Uterus (tissue), 4 donors: ENCODE results near the gene ZNF292. TPM values are rescaled to one million over a fixed set of nuclear protein-coding genes. Genes with fewer than 3 reads are reported as not detected.

Experiments used
- DNase-seq, 2 donors: peaks; one replicate each; pipeline ENCODE4 v3.0.0-alpha.2; 2019 to 2020
- H3K27ac ChIP-seq, 2 donors: fragments of 200-600 bp; sonication (generic); 1 replicate in 1 of 2; 2 replicates in 1 of 2; pipeline ENCODE4 v1.5.1; 2016 to 2018
- H3K27me3 ChIP-seq, 2 donors: fragments of 200-600 bp; sonication (generic); one replicate each; pipeline ENCODE4 v1.5.1; 2018 to 2019; ENCODE audit warnings: control low read depth in 1 of 2
- H3K36me3 ChIP-seq, 2 donors: fragments of 200-600 bp; sonication (generic); one replicate each; pipeline ENCODE4 v1.5.1; 2019; ENCODE audit warnings: control low read depth in 1 of 2
- H3K4me1 ChIP-seq, 2 donors: fragments of 200-600 bp; sonication (generic); one replicate each; pipeline ENCODE4 v1.5.1; 2018 to 2019; ENCODE audit warnings: control low read depth in 1 of 2
- H3K4me3 ChIP-seq, 2 donors: fragments of 200-600 bp; sonication (generic); 1 replicate in 1 of 2; 2 replicates in 1 of 2; pipeline ENCODE4 v1.5.1; 2018 to 2019; ENCODE audit warnings: mild to moderate bottlenecking in 1 of 2
- H3K9me3 ChIP-seq, 2 donors: fragments of 200-600 bp; sonication (generic); one replicate each; pipeline ENCODE4 v1.5.1; 2019; ENCODE audit warnings: control low read depth in 1 of 2
- CTCF ChIP-seq, 4 experiments: fragments of 200-600 bp in 2 of 4; fragments of 450-650 bp in 2 of 4; sonication (generic) in 2 of 4; IDR thresholded peaks; one replicate each; pipeline ENCODE4 v1.5.1; 2016 to 2019; ENCODE audit warnings: antibody characterized with exemption in 4 of 4, mild to moderate bottlenecking in 2 of 4, moderate library complexity in 1 of 4
- POLR2A ChIP-seq, 2 donors: fragments of 450-650 bp; IDR thresholded peaks; one replicate each; pipeline ENCODE4 v1.6.1; 2016; ENCODE audit warnings: antibody characterized with exemption in 2 of 2, mild to moderate bottlenecking in 1 of 2, moderate library complexity in 1 of 2
- intact Hi-C: fragments of 100-400 bp; cut with DNase I; formaldehyde crosslinking; loops from one replicate; pipeline ENCODE4 v1.15.1; 2023; ENCODE audit warnings: low total_unique reads
- total RNA-seq, 4 donors: library from RNA; depleted of rRNA in 3 of 4; stranded (reverse); fragments of >200 nt in 3 of 4; gene quantifications; one replicate each; pipeline versions ENCODE4 v1.1.0 to v1.2.4, GENCODE V29; 2014 to 2023
- donor health status: DM: yes; HTN: yes; CAD: no.

ZNF292 gene
- total RNA-seq, 4 donors from 2014 or later: 38.2 to 153 (median 81.2) TPM

GRCh38 chr6:87212596-87212995, 57.2 kb downstream of the ZNF292 start:
- intact Hi-C loops: no loop called here
- Histone ChIP-seq H3K4me3 (no peak overlapping the region), H3K9me3 (no peaks in the 10 kb centered on the region), H3K4me1 (peaks cover 0 to 13% of the 10 kb centered on the region in 2 donors), H3K27me3 (no peaks in the 10 kb centered on the region), H3K36me3 (no peaks in the 10 kb centered on the region), H3K27ac (no peak overlapping the region)
- DNase-seq: no peak
- TF ChIP-seq POLR2A (IDR thresholded peaks at IDR 0.05) (no peak), CTCF (IDR thresholded peaks at IDR 0.05) (no peak)

DNA sequence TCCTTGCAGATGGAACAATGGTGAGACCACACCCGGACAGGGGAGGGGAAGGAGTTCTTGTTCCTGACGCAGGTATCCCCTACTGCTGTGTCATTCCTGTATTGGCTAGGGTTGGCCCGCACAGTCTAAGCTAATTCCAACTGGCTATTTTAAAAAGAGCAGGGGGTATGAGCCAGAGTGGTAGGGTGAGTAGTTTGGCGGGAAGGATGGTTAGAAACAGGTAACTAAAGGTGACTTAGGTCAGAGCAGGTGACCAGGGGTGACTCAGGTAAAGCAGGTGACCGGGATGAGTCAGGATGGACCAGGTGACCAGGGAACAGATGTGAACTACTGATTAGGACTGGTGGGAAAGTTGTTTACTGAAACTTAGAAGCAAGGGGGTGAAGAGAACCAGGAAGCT, 58.0 kb downstream of the ZNF292 start:
- no peak for DNase-seq
- Histone ChIP-seq H3K27me3 (no peaks in the 10 kb centered on the region), H3K9me3 (no peaks in the 10 kb centered on the region), H3K36me3 (no peaks in the 10 kb centered on the region), H3K4me1 (peaks cover 0 to 10% of the 10 kb centered on the region in 2 donors), H3K4me3 (no peak overlapping the region), H3K27ac (no peak overlapping the region)
- TF ChIP-seq CTCF (IDR thresholded peaks at IDR 0.05) (no peak), POLR2A (IDR thresholded peaks at IDR 0.05) (no peak)
- intact Hi-C loops: no loop called here

- no peaks in the 10 kb centered on the region for H3K36me3 ChIP-seq
- TF ChIP-seq CTCF (IDR thresholded peaks at IDR 0.05) (no peak), POLR2A (IDR thresholded peaks at IDR 0.05) (no peak)
- no peaks in the 10 kb centered on the region for H3K9me3 ChIP-seq
- no peak overlapping the region for H3K4me3 ChIP-seq
- no peak for DNase-seq
- peaks cover 0 to 5% of the 10 kb centered on the region in 2 donors for H3K4me1 ChIP-seq
- H3K27ac ChIP-seq: no peak overlapping the region
- intact Hi-C loops: no loop called here
- H3K27me3 ChIP-seq: no peaks in the 10 kb centered on the region
These were observed 59.5 kb downstream of the ZNF292 start for GRCh38 chr6:87214831-87215230.

DNA sequence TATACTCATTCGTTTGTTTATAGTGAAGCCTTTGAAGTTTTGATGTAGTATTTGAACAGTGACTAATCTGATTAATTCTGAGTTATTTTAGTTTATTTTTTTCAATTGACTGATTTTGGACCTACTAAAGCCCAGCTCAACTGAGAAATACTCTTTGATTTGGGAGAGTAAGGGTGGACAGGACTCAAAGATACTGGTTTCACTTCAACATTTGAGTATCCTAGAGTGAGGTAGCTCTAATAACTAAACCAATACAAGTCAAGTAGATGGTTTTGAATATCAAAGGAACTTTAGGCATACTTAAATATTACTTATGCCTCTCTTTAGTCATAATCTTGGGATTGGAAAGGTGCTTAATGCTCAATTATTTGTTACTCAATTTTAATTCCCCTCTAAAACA, 65.6 kb downstream of the ZNF292 start:
- intact Hi-C loops: no loop called here
- Histone ChIP-seq H3K27me3 (no peaks in the 10 kb centered on the region), H3K36me3 (no peaks in the 10 kb centered on the region), H3K4me3 (no peak overlapping the region), H3K9me3 (no peaks in the 10 kb centered on the region), H3K4me1 (peaks cover 0 to under 1% of the 10 kb centered on the region in 2 donors), H3K27ac (no peak overlapping the region)
- TF ChIP-seq POLR2A (IDR thresholded peaks at IDR 0.05) (no peak), CTCF (IDR thresholded peaks at IDR 0.05) (no peak)
- DNase-seq: no peak

DNA sequence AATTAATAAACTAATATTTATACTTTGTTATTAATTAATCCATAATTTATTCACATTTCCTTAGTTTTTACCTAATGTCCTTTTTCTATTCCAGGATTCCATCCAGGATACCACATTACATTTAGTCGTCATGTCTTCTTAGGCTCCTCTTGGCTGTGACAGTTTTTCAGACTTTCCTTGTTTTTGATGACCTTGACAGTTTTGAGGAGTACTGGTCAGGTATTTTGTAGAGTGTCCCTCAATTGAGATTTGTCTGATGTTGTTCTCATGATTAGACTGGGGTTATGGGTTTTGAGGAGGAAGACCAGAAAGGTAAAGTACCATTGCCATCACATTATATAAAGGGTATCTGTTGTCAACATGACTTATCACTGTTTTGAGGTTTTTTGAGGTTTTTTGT, 67.3 kb downstream of the ZNF292 start:
- Histone ChIP-seq H3K4me3 (no peak overlapping the region), H3K4me1 (no peaks in the 10 kb centered on the region), H3K36me3 (no peaks in the 10 kb centered on the region), H3K9me3 (no peaks in the 10 kb centered on the region), H3K27me3 (no peaks in the 10 kb centered on the region), H3K27ac (no peak overlapping the region)
- intact Hi-C loops: no loop called here
- DNase-seq: no peak
- TF ChIP-seq CTCF (IDR thresholded peaks at IDR 0.05) (no peak), POLR2A (IDR thresholded peaks at IDR 0.05) (no peak)
